DMS53 treated with DMSO at 0.1 percent for 48 hours (cell line): Measurements from ENCODE around the gene CCND3.
A peak's percentile ranks its signal among the peaks of the same experiment; 100 is the strongest.
"Not testable (repeated sequence)": the region's sequence is repeated elsewhere in the genome, so short reads cannot be mapped to it uniquely, and the experiment has no call there.

Experiments
- DNase-seq: peaks from one replicate; lab custom pipeline; 2025; ENCODE audit not compliant: unreplicated experiment; lab: John Stamatoyannopoulos, UW

CCND3 gene

DNA sequence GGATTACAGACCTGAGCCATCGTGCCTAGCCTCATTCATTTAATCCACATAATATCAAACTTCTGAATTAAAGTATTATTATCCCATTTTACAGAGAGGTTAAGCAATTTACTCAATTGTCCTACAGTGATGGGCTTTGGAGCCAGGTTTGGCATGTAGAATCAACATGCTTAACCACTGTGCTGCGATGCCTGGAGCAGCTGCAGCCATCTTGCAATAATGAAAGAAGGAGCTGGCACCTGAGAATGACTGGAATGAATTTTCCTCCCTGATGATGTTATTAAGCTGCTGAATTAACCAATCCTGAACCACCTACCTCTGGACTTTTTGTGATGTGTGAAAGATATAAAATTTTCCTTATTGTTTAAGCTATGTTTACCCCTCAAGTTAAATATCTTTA lies 13.1 kb upstream of the CCND3 start:
- no peak for DNase-seq

DNA sequence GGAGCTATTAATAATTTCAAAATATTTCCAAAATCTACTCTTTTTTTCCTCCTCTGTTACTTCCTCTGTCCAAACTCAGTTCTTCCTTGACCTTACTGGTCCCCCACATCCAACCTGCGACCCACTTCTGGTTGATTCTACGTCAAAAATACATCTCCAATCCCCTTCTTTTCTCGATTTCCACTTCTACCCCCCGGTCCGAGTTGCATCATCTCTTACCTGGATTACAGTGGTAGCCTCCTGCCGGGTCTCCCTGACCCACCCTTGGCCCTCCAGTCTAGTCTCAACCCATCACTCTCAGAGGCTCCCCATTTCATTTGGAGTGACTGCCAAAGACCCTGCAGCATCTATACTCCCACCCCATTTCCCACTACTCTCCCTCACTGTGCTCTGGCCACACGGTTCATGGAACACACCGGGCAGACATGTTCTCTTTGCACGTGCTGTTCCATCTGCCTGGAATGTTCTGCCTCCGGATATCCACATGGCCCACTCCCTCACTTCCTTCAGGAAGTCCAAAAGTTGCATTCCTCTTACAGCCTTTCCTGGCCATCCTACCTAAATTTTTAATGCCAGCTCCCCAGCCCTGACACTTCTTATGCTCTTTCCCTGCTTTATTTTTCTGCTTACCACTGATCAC lies 6.1 kb upstream of the CCND3 start:
- no peak for DNase-seq

DNA sequence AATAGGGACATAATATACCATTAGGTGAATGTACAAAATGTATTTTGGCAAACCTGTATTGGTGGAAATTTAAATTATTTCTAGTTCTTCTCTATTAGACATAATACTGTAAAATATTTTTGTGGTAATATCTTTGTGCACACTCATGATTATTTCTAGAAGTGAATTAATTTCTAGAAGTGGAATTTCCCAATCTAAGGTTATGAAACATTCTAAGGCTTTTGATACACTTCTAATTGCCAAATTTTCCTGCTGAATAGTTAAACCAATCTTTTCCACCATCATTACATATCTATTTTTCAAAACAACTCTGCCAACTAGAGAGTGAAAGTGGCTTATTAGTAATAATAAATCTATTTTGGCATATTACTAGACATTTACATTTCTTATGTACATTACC lies 1.8 kb upstream of the CCND3 start:
- no peak for DNase-seq

DNA sequence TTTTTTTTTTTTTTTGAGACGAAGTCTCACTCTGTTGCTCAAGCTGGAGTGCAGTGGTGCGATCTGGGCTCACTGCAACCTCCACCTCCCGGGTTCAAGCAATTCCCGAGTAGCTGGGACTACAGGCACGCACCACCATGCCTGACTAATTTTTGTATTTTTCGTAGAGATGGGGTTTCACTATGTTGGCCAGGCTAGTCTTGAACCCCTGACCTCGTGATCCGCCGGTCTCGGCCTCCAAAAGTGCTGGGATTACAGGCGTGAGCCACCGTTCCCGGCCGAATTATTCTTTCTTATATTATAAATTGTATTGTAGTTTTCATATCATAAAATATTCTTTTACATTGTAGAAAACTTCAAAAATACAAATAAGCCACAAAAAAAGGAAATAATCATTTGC lies 1.3 kb upstream of the CCND3 start:
- DNase-seq, result not testable (repeated sequence)

- no peak for DNase-seq
Observed at GRCh38 chr6:41942067-41942851, 651 bp upstream of the CCND3 start.

DNA sequence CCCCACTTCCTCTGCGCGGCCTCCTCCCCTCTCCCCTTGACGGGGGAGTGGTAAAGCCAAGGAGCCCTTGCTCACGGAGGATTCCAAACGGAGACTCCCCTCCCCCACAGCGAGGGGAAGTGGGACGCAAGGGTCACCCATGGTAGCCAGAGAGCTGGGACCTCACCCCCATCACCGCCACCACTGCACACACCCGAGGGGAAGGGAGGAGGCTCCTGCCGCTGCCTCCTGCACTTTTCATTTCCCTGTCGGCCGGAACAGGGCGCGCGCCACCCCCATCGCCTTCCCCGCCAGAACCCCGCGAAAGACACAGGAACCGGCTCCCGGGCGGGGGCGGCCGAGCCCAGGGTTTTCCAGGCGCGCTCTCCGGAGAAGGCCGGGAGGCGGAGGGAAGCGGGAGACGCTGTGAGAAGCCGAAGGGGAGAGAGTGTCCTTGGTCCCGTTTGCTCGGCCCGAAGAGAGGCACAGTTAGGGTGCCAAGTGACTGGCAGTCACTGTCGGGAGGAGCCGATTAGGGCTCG lies 789 bp downstream of the CCND3 start:
- no peak for DNase-seq

DNA sequence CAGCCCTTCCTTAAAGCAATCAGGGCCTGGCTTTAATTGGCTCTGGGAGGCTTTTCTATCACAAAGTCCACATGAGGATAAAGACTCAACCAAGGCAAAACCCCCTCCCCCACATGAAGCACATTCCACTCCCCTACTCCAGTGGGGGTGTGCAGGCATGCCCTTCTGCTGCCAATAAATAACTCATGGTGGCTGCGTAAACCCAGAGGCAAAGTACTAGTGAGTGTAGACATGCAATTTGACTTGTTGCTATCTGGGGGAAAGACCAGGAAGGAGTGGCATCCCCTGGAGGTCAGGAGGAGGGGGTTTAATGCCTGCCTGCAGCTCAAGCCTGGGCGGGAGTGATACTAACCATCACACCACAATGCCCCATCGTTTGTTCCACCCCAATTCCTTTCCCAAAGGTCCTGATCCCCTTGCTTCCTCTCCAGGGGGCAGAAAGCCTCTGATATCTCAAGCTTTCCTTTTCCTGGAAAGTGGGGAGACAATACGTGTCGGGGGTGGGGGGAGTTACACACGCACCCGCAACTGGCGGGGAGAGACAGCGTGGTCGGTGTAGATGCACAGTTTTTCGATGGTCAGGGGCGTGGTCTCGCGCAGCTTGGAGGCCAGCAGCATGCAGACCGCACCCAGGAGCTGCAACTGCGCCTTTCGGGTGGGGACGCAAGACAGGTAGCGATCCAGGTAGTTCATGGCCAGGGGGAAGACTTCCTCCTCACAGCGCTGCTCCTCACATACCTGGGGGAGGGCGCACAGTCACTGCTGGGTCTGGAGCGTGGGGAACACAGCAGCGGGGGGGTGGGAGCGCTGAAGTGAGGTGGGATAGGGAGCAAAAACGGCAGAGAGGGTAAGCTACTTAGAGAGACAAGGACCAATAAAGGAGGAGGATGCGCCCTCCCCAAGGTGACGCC lies 1.5 kb downstream of the CCND3 start:
- DNase-seq, result no peak

- DNase-seq, result no peak
Observed at GRCh38 chr6:41939176-41939847, 2.3 kb downstream of the CCND3 start.

DNA sequence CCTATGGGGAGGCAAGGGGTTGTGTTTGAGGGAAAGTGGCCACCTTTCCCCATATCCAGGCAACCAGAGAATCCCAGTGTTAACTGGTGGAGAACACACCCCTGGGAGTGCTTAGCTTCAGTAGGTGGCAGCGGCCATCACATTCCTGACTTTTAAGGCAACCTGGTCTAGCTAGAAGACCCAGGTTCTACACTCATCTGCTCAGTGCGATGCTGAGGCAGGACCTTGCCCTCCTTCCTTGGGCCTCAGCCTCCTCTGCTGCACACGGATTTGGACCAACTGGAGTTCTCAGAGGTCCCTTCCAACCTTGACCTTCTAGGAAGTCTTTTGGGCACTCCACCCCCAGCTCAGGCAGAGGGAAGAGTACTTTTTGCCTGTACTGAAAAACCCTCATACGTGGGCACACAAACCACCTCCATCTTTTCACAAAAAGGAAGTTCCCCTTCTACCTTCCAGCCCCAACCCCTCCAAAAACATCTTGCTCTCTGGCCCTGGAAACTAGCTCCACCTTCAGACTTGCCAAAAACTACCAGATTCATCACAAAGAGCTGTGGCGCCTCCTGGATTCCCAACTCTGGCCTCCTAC lies 2.9 kb downstream of the CCND3 start:
- no peak for DNase-seq

DNA sequence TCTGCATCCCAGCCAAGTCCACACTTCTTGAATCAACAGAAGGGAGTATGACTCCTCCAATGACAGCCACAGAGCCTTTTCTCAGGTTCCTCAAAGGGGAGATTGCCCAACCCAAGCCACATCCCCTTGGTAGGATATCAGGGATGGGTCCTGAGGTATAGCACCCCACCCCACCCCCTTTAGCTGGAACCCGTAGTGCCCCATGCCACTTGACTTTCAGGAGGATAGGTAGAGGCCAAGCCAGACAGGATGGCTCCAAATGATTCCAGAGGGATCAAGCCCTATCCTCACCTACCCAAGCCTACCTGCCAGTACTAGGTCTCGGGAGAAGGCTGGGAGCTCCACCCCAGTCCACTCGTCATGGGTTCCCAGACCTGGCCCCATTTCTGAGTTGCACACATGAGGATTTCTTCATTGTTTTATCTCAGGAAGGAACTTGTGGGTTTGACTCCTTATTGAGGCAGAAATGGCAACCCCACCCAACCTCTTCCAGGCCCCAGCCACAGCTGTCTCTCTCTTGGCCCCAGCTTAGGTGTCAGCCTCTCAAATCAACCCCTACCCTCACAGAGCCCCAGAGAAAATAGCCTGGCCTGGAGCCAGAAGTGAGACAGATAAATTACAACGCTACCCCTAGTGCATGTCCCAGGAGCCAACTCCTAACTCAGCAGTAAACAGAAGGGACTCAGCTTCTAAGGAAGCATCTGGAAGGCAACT lies 3.6 kb downstream of the CCND3 start:
- no peak for DNase-seq

GRCh38 chr6:41937472-41937860 lies 4.1 kb downstream of the CCND3 start:
- no peak for DNase-seq

- peak; percentile 84 for DNase-seq
Observed at GRCh38 chr6:41936073-41936837, 5.4 kb downstream of the CCND3 start.

DNA sequence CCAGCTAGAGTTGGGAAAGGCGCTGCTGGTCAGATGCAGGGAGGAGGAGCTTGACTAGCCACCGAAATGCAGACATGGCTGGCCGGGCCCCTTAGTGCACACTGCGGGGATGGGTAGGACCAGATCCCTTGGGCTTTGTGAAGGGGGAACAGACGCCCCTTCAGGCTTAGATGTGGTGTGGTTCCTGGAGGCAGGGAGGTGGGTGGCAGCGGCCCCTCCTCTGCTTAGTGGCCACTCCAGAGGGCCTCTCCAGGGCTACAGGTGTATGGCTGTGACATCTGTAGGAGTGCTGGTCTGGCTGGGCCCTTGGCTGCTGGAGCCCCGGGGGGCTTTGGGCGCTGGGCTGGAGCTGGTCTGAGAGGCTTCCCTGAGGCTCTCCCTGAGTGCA lies 5.9 kb downstream of the CCND3 start:
- DNase-seq, result no peak

- DNase-seq, result no peak
Observed at GRCh38 chr6:41935193-41935574, 6.4 kb downstream of the CCND3 start.

- no peak for DNase-seq
Observed at GRCh38 chr6:41934278-41935192, 7.1 kb downstream of the CCND3 start.

DNA sequence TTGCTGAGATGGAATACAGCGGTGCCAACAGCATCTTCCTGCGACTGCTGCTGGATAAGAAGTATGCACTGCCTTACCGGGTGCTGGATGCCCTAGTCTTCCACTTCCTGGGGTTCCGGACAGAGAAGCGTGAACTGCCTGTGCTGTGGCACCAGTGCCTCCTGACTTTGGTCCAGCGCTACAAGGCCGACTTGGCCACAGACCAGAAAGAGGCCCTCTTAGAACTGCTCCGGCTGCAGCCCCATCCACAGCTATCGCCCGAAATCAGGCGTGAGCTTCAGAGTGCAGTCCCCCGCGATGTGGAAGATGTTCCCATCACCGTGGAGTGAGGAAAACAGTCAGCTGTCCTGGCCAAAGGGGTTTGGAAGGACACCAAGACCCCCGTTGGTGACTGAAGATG lies 9.2 kb downstream of the CCND3 start:
- no peak for DNase-seq

GRCh38 chr6:41931792-41932191 lies 9.8 kb downstream of the CCND3 start:
- DNase-seq, result no peak

GRCh38 chr6:41929924-41930323 lies 11.7 kb downstream of the CCND3 start:
- no peak for DNase-seq
